RWPE2 (cell line): ENCODE data around the gene RXRA.

Source experiments
- ATAC-seq: fragments of 200-7000 bp; cut with Tn5 transposase; 3 replicates; pipeline ENCODE4 v1.9.1; 2021; ENCODE audit warnings: low read depth
- DNase-seq: peaks from one replicate; pipeline ENCODE4 v3.0.0-alpha.2; 2020; ENCODE audit warnings: low spot score
- H3K27ac ChIP-seq: fragments of 450-650 bp; 2 replicates; pipeline ENCODE4 v1.5.1; 2017; ENCODE audit warnings: mild to moderate bottlenecking; ENCODE audit not compliant: poor library complexity, severe bottlenecking
- H3K27me3 ChIP-seq: fragments of 250-450 bp; sonication (Bioruptor Pico); 2 replicates; pipeline ENCODE4 v1.5.1; 2021; ENCODE audit warnings: mild to moderate bottlenecking, moderate library complexity; ENCODE audit not compliant: insufficient read depth, poor library complexity, severe bottlenecking
- H3K36me3 ChIP-seq: fragments of 250-450 bp; sonication (Bioruptor Pico); 2 replicates; pipeline ENCODE4 v1.5.1; 2020; ENCODE audit warnings: low read depth, mild to moderate bottlenecking, moderate library complexity
- H3K4me1 ChIP-seq: fragments of 250-450 bp; sonication (Bioruptor Pico); 2 replicates; pipeline ENCODE4 v1.5.1; 2021; ENCODE audit warnings: mild to moderate bottlenecking, moderate library complexity; ENCODE audit not compliant: insufficient read depth, poor library complexity, severe bottlenecking
- H3K4me3 ChIP-seq: fragments of 250-450 bp; sonication (Bioruptor Pico); 2 replicates; pipeline ENCODE4 v1.5.1; 2021; ENCODE audit warnings: mild to moderate bottlenecking, moderate library complexity; ENCODE audit not compliant: severe bottlenecking
- H3K9me3 ChIP-seq: fragments of 250-450 bp; sonication (Bioruptor Pico); 2 replicates; pipeline ENCODE4 v1.5.1; 2021; ENCODE audit warnings: mild to moderate bottlenecking, moderate library complexity; ENCODE audit not compliant: severe bottlenecking
- TF ChIP-seq, protein P1 (sequence below): fragments of 450-650 bp; IDR thresholded peaks from one replicate; pipeline ENCODE4 v1.5.1; 2017; ENCODE audit warnings: mild to moderate bottlenecking, moderate library complexity; ENCODE audit not compliant: poor library complexity, severe bottlenecking

RXRA gene

DNA sequence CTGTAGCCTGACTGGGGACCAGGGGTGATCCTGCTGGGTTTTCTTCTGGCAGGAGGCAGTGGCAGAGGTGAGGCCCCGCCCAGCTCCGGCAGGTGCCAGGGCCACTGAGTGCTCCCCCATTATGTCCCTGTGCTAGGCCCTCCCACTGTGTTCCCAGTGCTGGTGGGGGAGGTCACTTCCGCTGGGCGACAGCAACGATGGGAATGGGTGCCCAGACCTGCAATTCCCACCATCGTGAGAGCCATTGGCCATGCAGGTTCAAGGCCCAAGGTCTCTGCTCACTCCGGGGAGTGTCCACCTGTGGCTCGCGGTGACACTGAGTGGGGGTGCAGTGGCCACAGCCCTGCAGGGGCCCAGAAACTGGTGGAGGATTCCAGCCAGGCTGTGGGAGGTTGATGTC, 98.6 kb downstream of the RXRA start:
- DNase-seq (no peak), ATAC-seq (no peak)
- Histone ChIP-seq H3K4me1 (no peaks in the 10 kb centered on the region), H3K4me3 (no peak overlapping the region), H3K9me3 (no peaks in the 10 kb centered on the region), H3K27me3 (no peaks in the 10 kb centered on the region), H3K27ac (no peak overlapping the region), H3K36me3 (peaks cover 36% of the 10 kb centered on the region)
- TF ChIP-seq, protein P1, sequence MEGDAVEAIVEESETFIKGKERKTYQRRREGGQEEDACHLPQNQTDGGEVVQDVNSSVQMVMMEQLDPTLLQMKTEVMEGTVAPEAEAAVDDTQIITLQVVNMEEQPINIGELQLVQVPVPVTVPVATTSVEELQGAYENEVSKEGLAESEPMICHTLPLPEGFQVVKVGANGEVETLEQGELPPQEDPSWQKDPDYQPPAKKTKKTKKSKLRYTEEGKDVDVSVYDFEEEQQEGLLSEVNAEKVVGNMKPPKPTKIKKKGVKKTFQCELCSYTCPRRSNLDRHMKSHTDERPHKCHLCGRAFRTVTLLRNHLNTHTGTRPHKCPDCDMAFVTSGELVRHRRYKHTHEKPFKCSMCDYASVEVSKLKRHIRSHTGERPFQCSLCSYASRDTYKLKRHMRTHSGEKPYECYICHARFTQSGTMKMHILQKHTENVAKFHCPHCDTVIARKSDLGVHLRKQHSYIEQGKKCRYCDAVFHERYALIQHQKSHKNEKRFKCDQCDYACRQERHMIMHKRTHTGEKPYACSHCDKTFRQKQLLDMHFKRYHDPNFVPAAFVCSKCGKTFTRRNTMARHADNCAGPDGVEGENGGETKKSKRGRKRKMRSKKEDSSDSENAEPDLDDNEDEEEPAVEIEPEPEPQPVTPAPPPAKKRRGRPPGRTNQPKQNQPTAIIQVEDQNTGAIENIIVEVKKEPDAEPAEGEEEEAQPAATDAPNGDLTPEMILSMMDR: no peak

DNA sequence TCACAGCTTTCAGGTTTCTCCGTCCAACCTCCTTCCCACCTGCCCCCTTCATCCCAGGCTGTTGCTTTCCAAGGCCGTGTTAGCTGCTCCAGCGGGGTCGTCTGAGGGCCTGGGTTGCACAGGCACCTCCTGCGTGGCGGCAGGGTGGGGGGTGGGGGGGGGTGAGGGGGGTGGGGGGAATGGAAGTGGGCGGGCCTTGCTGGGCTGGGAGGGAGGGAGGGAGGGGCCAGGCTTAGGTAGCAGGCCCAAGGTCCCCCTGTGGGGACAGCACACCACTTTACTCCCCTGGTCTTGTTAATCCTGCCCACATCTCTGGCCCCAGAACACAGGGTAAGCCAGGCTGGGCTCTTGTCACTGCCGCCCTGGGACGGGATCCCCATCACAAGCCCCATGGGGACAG, 99.1 kb downstream of the RXRA start:
- DNase-seq (no peak), ATAC-seq (no peak)
- Histone ChIP-seq H3K4me1 (no peaks in the 10 kb centered on the region), H3K27me3 (no peaks in the 10 kb centered on the region), H3K9me3 (no peaks in the 10 kb centered on the region), H3K36me3 (peaks cover 37% of the 10 kb centered on the region), H3K4me3 (no peak overlapping the region), H3K27ac (no peak overlapping the region)
- TF ChIP-seq, protein P1: no peak

GRCh38 chr9:134425812-134426211, 99.6 kb downstream of the RXRA start:
- Histone ChIP-seq H3K27me3 (no peaks in the 10 kb centered on the region), H3K9me3 (no peaks in the 10 kb centered on the region), H3K4me3 (no peak overlapping the region), H3K36me3 (peaks cover 35% of the 10 kb centered on the region), H3K4me1 (no peaks in the 10 kb centered on the region), H3K27ac (no peak overlapping the region)
- ATAC-seq: no peak
- TF ChIP-seq, protein P1: no peak
- no peak for DNase-seq

DNA sequence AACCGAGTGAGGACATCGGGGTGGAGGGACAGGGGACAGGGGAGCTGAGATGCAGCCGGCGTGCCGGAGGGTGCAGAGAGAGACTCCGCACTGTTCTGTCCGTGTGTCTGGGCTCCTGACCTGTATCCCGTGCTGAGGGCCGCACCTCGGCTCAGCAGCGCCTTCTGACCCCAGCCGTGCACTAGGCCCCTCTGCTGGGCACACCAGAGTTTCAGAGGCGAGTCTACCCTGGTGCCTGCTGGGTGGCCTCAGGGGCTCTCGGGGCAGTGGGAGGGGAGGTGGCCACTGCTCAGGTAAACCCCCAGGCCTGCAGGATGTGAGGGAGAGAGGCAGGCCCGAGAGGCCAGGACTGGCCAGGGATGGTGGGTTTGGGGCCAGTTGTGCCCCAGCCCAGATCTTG, 100.2 kb downstream of the RXRA start:
- ATAC-seq: no peak

DNA sequence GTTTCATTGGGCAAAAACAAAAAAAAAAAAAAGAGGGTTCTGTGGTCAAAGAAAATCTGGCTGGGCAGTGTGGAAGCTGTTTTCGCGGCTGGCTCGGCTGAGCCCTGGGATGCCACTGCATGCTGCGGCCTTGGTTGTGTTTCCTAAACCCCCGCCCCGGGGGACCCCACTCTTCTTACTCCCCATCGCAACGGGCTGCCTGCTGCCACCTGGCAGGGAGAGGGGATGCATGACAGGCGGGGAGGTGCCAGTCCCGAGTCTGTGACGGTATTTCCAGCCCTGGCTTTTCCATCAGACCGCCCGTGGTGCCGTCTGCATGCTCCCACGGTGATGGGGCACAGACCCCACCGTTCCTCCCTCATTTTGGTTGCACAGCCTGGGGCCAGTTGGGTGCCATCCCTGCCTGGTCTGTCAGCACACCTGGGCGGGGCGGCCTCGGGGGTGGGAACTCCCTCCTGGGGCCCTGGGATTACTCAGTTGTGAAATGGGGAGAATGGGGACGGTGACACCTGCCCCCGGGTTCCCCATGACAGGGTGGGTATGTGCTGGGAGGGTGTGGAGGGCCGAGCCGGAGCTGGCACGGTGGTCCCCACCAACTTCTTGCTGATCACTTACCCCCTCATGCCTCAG, 101.0 kb downstream of the RXRA start:
- peaks cover 7% of the 10 kb centered on the region for H3K4me1 ChIP-seq
- H3K27me3 ChIP-seq: no peaks in the 10 kb centered on the region
- DNase-seq (no peak), ATAC-seq (no peak)
- no peak overlapping the region for H3K4me3 ChIP-seq
- no peaks in the 10 kb centered on the region for H3K9me3 ChIP-seq
- no peak overlapping the region for H3K27ac ChIP-seq
- TF ChIP-seq, protein P1: no peak
- H3K36me3 ChIP-seq: peaks cover 25% of the 10 kb centered on the region

More for the DNA sequence above, 100.2 kb downstream of the RXRA start:
- Histone ChIP-seq H3K27ac (no peak overlapping the region), H3K4me1 (no peaks in the 10 kb centered on the region), H3K9me3 (no peaks in the 10 kb centered on the region), H3K4me3 (no peak overlapping the region), H3K27me3 (no peaks in the 10 kb centered on the region), H3K36me3 (peaks cover 29% of the 10 kb centered on the region)
- no peak for DNase-seq
- TF ChIP-seq, protein P1: no peak
